ENCODE data around the gene GYPC. TPM values are rescaled to one million over a fixed set of nuclear protein-coding genes. Genes with fewer than 3 reads are reported as not detected.

Gene GYPC
- total RNA-seq, 3 donors from 2014 or later = 6.3 to 67.8 (median 14.3) TPM

DNA sequence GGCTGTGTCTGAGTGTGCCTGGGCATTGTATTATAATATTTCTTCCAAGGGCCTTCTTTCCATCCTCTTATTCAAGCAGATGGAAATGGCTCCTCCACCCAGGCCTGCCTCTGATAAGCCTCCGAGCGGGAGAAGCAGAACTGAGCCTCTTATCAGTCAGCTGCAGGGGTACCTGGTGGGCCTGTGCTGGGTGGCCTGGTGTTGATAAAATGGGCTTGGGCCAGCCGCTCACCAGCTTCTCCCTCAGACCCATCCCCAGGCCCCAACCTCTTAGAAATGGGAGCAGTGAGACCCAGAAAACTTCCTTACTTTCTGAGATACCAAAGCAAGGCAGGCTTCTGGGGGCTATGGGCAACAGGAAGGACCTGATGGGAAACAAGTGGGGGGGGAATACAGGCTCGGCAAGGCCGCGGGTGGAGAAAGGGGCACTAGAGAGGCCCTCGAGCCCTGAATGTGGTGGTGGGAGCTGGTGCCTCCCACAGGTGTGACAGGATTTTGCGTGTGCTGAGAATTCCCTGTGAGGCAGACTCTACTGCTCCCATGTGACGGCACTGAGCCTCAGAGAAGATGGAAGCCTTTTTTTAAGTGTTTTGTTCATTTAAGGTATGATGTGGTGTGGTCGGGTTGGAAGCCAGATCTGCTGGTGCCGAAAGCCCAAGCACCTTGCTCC lies 18.3 kb downstream of the GYPC start:
- no peaks in the 10 kb centered on the region for H3K4me1 ChIP-seq (ENCODE audit: low read depth)
- ATAC-seq = no peak
- H3K9me3 ChIP-seq = peaks cover 5% of the 10 kb centered on the region
- no peak overlapping the region for H3K4me3 ChIP-seq
- TF ChIP-seq, protein P1, sequence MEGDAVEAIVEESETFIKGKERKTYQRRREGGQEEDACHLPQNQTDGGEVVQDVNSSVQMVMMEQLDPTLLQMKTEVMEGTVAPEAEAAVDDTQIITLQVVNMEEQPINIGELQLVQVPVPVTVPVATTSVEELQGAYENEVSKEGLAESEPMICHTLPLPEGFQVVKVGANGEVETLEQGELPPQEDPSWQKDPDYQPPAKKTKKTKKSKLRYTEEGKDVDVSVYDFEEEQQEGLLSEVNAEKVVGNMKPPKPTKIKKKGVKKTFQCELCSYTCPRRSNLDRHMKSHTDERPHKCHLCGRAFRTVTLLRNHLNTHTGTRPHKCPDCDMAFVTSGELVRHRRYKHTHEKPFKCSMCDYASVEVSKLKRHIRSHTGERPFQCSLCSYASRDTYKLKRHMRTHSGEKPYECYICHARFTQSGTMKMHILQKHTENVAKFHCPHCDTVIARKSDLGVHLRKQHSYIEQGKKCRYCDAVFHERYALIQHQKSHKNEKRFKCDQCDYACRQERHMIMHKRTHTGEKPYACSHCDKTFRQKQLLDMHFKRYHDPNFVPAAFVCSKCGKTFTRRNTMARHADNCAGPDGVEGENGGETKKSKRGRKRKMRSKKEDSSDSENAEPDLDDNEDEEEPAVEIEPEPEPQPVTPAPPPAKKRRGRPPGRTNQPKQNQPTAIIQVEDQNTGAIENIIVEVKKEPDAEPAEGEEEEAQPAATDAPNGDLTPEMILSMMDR (IDR thresholded peaks at IDR 0.05) = no peak
- intact Hi-C loops (cut with DNase I, micrococcal nuclease) = no loop called here
- DNase-seq = no peak
- H3K36me3 ChIP-seq (ENCODE audit: low read depth) = no peaks in the 10 kb centered on the region

GRCh38 chr2:126675637-126676036 lies 19.7 kb downstream of the GYPC start:
- no peaks in the 10 kb centered on the region for H3K4me1 ChIP-seq (ENCODE audit: low read depth)
- TF ChIP-seq, protein P1 (IDR thresholded peaks at IDR 0.05) = no peak
- H3K36me3 ChIP-seq (ENCODE audit: low read depth) = no peaks in the 10 kb centered on the region
- ATAC-seq = no peak
- intact Hi-C loops (cut with DNase I, micrococcal nuclease) = no loop called here
- H3K9me3 ChIP-seq = peaks cover 5% of the 10 kb centered on the region
- no peak overlapping the region for H3K4me3 ChIP-seq
- no peak for DNase-seq

- intact Hi-C loops (cut with DNase I, micrococcal nuclease) = no loop called here
Observed at GRCh38 chr2:126676221-126677175, 20.5 kb downstream of the GYPC start.

GRCh38 chr2:126677176-126677538 lies 21.2 kb downstream of the GYPC start:
- DNase-seq = no peak
- Histone ChIP-seq H3K4me3 (no peak overlapping the region), H3K9me3 (peaks cover 5% of the 10 kb centered on the region), H3K4me1 (ENCODE audit: low read depth) (no peaks in the 10 kb centered on the region), H3K36me3 (ENCODE audit: low read depth) (no peaks in the 10 kb centered on the region)
- ATAC-seq = no peak
- intact Hi-C loops (cut with DNase I, micrococcal nuclease) = no loop called here
- TF ChIP-seq, protein P1 (IDR thresholded peaks at IDR 0.05) = no peak

More at GRCh38 chr2:126676221-126677175, 20.5 kb downstream of the GYPC start:
- peaks cover 5% of the 10 kb centered on the region for H3K9me3 ChIP-seq
- DNase-seq = no peak
- no peak overlapping the region for H3K4me3 ChIP-seq
- TF ChIP-seq, protein P1 (IDR thresholded peaks at IDR 0.05) = no peak
- H3K4me1 ChIP-seq (ENCODE audit: low read depth) = no peaks in the 10 kb centered on the region
- ATAC-seq = no peak
- H3K36me3 ChIP-seq (ENCODE audit: low read depth) = no peaks in the 10 kb centered on the region

DNA sequence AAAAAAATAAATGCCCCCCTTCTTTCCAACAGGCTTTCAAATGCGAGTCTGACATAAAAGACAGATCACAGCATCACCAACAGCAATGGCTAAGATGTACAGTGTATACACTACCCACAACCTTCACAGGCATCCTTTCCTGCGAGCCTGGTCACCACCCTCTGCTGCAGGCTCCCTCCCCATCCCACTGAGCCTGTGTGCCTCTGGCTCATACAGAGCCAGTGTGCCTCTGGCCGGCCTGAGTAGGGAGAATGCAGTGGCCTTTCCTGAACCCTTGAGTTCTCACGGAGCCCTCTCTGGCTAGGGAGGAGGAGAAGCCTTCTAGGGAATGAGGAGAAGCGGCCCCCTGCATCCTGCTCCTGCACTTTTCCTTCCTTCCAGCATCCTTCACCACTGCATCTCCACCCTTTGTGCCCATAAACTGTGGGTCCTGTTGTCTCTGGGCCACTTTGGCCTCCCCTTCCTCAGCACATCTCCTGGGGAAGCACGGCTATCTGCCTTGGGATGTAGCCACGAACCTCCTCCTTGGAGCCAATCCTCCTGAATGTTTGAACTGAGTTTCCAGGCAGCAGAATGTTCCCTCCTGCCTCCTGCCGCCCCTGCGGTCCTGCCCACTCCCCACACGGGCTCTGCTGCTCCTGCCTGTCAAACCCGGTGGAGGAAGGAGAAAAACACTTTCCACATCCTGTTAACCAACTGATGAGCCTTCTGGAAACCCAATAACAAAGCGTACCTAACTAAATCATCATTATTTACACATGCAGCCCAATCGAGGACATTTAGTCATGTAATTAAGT lies 22.5 kb downstream of the GYPC start:
- no peak for ATAC-seq

More for the DNA sequence above, 22.5 kb downstream of the GYPC start:
- Histone ChIP-seq H3K4me3 (no peak overlapping the region), H3K9me3 (peaks cover 5% of the 10 kb centered on the region), H3K36me3 (ENCODE audit: low read depth) (no peaks in the 10 kb centered on the region), H3K4me1 (ENCODE audit: low read depth) (no peaks in the 10 kb centered on the region)
- TF ChIP-seq, protein P1 (IDR thresholded peaks at IDR 0.05) = no peak
- intact Hi-C loops (cut with DNase I, micrococcal nuclease) = no loop called here
- no peak for DNase-seq
